Upper lobe of right lung (tissue), 1 donor: Measurements from ENCODE around the gene SYDE1. TPM values are rescaled to one million over a fixed set of nuclear protein-coding genes. Genes with fewer than 3 reads are reported as not detected.

ENCODE experiments used
- ATAC-seq: fragments of 200-7000 bp; cut with Tn5 transposase; one replicate; pipeline ENCODE4 v1.9.1; 2020; ENCODE audit warnings: mild to moderate bottlenecking, moderate library complexity
- DNase-seq: peaks from one replicate; pipeline ENCODE4 v3.0.0-alpha.2; 2020
- H3K27ac ChIP-seq: fragments of 200-600 bp; one replicate; pipeline ENCODE4 v1.8.0; 2022
- H3K27me3 ChIP-seq: fragments of 200-600 bp; one replicate; pipeline ENCODE4 v1.8.0; 2022; ENCODE audit warnings: mild to moderate bottlenecking
- H3K36me3 ChIP-seq: fragments of 200-600 bp; one replicate; pipeline ENCODE4 v1.8.0; 2022
- H3K4me1 ChIP-seq: fragments of 200-600 bp; one replicate; pipeline ENCODE4 v1.8.0; 2022
- H3K4me3 ChIP-seq: fragments of 200-600 bp; one replicate; pipeline ENCODE4 v1.8.0; 2022; ENCODE audit warnings: mild to moderate bottlenecking
- H3K9me3 ChIP-seq: fragments of 200-600 bp; one replicate; pipeline ENCODE4 v1.8.0; 2022
- intact Hi-C: fragments of 100-400 bp; cut with DNase I; formaldehyde crosslinking; loops from one replicate; pipeline ENCODE4 v1.11.0; 2022
- total RNA-seq: library from RNA; stranded (reverse); fragmentation: NEBNext Ultra II Directional; extraction: Animal tissue kit (Norgen Biotek cat#: 25700); gene quantifications from one replicate; pipeline ENCODE4 v1.2.1, GENCODE V29; 2021
- TF ChIP-seq, protein P1 (sequence below): fragments of 200-600 bp; IDR thresholded peaks from one replicate; pipeline ENCODE4 v1.8.0; 2022; ENCODE audit warnings: antibody characterized with exemption
- donor health status: DM: no; HTN: yes; CAD: no; lungs with severe emphysema.

Gene SYDE1
- total RNA-seq, 1 donor from 2014 or later, result 25.8 TPM

DNA sequence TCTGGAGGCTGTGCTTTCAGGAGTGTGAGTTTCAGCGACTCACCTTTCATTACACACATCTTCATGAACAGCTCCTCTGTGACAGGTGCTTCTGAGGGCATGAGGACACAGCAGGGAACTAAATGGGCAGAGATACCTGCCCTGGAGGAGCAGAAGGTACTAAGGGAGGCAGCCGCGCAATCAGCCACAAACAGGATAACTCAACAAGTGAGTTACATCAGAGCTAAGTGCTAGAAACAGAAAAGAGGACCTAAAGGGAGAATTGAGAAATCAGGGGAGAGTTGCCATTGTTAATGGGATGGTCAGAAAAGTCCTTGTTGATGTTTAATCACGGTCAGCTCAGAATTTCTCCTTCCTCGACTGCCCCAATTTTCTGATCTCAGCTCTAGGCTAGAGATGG, 42.5 kb downstream of the SYDE1 start:
- intact Hi-C loops, result loop anchor here (10.0 kb wide), 1 partner anchor 55 kb away; no protein-coding TSS in a partner anchor
- Histone ChIP-seq H3K27me3 (no peaks in the 10 kb centered on the region), H3K4me3 (no peak overlapping the region), H3K9me3 (peaks cover 4% of the 10 kb centered on the region), H3K27ac (no peak overlapping the region), H3K4me1 (no peaks in the 10 kb centered on the region), H3K36me3 (no peaks in the 10 kb centered on the region)
- DNase-seq (no peak), ATAC-seq (peak; percentile 67)
- TF ChIP-seq, protein P1, sequence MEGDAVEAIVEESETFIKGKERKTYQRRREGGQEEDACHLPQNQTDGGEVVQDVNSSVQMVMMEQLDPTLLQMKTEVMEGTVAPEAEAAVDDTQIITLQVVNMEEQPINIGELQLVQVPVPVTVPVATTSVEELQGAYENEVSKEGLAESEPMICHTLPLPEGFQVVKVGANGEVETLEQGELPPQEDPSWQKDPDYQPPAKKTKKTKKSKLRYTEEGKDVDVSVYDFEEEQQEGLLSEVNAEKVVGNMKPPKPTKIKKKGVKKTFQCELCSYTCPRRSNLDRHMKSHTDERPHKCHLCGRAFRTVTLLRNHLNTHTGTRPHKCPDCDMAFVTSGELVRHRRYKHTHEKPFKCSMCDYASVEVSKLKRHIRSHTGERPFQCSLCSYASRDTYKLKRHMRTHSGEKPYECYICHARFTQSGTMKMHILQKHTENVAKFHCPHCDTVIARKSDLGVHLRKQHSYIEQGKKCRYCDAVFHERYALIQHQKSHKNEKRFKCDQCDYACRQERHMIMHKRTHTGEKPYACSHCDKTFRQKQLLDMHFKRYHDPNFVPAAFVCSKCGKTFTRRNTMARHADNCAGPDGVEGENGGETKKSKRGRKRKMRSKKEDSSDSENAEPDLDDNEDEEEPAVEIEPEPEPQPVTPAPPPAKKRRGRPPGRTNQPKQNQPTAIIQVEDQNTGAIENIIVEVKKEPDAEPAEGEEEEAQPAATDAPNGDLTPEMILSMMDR, result no peak

DNA sequence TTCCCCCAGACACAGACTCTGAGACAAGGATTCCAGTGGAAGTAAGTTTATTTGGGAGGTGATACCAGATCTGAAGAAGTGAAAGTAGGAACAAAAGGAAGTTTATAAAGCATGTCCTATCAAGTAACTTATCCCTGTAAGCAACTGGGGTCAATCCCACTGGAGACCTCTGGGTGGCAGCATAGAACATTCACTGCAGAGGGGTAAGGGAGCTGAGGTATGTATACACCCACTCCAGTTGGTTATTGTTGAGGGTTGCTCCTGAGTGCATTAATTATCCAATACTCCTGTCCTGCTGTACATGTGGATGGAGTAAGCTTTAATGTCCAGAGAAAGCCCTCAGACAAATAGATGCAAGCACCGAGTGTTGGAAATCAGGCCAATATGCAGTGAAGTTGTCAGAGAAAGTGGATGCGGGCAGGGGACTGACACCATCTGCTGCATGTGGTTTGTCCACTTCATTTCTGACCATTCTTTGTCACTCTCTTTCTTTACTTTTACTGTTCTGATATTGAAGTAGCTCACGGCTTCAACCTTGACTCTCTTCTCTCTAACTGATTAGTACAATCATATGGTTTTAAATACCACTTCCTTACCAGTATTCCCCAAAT, 46.9 kb downstream of the SYDE1 start:
- TF ChIP-seq, protein P1, result peak; percentile 54
- DNase-seq (no peak), ATAC-seq (peak; percentile 68)
- intact Hi-C loops, result loop anchor here (10.0 kb wide), 1 partner anchor 59 kb away; no protein-coding TSS in a partner anchor
- Histone ChIP-seq H3K9me3 (peaks cover 4% of the 10 kb centered on the region), H3K27me3 (no peaks in the 10 kb centered on the region), H3K36me3 (no peaks in the 10 kb centered on the region), H3K27ac (no peak overlapping the region), H3K4me1 (no peaks in the 10 kb centered on the region), H3K4me3 (no peak overlapping the region)

DNA sequence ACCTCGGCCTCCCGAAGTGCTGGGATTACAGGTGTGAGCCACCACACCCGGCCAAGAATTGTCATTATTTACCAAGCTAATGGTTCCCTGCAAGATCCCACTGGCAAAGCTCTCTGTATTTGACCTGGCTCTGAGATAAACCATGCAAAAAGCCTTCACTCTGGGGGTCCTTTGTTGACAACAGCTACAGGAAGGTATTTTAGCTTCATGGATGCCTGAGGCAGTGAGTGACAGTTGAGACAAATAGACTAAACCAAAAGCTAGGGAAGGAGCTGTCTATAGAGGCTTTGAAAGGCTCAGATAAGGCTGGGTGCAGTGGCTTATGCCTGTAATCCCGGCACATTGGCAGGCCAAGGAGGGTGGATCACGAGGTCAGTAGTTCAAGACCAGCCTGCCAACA, 48.1 kb downstream of the SYDE1 start:
- intact Hi-C loops, result loop anchor here (10.0 kb wide), 1 partner anchor 60 kb away; no protein-coding TSS in a partner anchor
- DNase-seq (no peak), ATAC-seq (no peak)
- no peaks in the 10 kb centered on the region for H3K36me3 ChIP-seq
- H3K4me3 ChIP-seq, result no peak overlapping the region
- TF ChIP-seq, protein P1, result no peak
- no peaks in the 10 kb centered on the region for H3K4me1 ChIP-seq
- H3K9me3 ChIP-seq, result peaks cover 4% of the 10 kb centered on the region
- H3K27me3 ChIP-seq, result no peaks in the 10 kb centered on the region
- no peak overlapping the region for H3K27ac ChIP-seq

DNA sequence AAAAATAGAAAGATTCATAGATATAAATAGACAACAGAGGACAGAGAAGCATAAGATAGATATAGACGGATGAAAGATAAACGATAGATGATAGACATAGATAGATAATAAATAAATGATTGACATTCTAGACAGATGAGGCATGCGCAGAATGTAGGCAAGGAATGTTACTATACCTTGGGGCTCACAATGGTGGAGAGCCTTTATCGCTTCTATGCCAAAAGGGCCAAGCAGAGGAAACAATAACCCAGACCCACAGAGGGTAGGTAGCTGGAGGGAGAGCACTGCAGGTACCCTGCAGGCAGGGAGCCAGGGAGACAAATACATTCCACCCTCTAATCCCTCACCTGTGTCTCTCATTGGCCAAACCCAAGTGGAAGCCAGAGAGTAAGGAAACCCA, 49.2 kb downstream of the SYDE1 start:
- H3K9me3 ChIP-seq, result peaks cover 4% of the 10 kb centered on the region
- DNase-seq (no peak), ATAC-seq (no peak)
- intact Hi-C loops, result loop anchor here (10.0 kb wide), 1 partner anchor 62 kb away; no protein-coding TSS in a partner anchor
- no peak overlapping the region for H3K27ac ChIP-seq
- no peaks in the 10 kb centered on the region for H3K4me1 ChIP-seq
- H3K27me3 ChIP-seq, result no peaks in the 10 kb centered on the region
- H3K4me3 ChIP-seq, result no peak overlapping the region
- TF ChIP-seq, protein P1, result no peak
- H3K36me3 ChIP-seq, result no peaks in the 10 kb centered on the region

DNA sequence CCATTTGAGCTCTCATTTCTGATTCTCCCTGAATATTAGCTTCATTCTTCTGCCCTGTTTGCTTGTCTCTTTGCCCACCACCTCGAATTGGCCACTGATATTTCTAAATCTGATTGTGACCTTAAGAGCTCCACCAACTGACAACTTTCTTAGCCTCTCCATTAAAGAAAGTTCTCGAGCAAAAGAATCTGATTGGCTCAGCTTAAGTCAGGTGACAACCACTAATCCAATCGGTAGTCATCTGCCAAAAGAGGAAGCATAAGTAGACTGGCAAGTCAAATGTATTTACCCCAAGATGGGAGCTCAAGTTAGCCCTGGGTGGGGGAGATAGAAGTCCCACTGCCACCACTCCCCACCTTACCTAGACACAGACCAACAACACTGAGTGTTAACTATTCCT, 52.0 kb downstream of the SYDE1 start:
- DNase-seq (no peak), ATAC-seq (no peak)
- Histone ChIP-seq H3K27ac (no peak overlapping the region), H3K4me1 (no peaks in the 10 kb centered on the region), H3K27me3 (no peaks in the 10 kb centered on the region), H3K9me3 (no peaks in the 10 kb centered on the region), H3K4me3 (no peak overlapping the region), H3K36me3 (no peaks in the 10 kb centered on the region)
- TF ChIP-seq, protein P1, result no peak
- intact Hi-C loops, result loop anchor here (10.0 kb wide), 1 partner anchor 64 kb away; no protein-coding TSS in a partner anchor
